Stimulated activated CD8-positive, alpha-beta memory T cell treated with anti-CD3 and anti-CD28 coated beads, Interleukin-4, amount 100 ng/mL, for 4 hours (primary cell): ENCODE data around the gene ADCY5.

ENCODE experiments used
- DNase-seq, 2 donors: peaks; one replicate each; pipeline ENCODE4 v3.0.0-alpha.2; 2020; ENCODE audit warnings: low read depth in 2 of 2, low spot score in 1 of 2

Gene ADCY5

DNA sequence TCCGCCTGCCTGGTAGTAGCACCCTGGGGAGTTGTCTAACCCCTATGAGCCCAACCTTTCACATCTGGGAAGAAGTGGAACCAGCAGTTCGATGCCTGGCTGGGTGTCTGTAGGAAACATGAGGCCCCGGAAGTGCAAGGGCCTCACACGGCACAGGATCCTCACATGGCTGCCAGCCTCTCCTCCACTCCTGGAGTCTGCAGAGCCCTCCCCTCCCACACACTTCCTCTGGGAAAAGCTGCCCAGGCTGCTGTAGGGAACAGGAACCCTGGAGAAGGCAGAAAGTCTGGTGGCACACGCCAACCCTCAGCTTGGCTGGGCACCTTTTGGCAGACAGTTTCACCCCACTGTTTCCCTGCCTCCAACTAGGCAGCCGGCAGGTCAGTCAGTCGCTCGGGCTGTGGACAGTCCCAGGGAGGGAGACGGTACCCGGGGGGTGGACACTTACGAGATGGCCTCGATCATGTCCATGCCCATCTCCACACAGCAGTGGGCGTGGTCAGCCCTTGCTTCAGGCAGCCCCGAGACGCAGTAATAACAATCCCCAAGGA, 118.4 kb downstream of the ADCY5 start:
- no peak for DNase-seq

DNA sequence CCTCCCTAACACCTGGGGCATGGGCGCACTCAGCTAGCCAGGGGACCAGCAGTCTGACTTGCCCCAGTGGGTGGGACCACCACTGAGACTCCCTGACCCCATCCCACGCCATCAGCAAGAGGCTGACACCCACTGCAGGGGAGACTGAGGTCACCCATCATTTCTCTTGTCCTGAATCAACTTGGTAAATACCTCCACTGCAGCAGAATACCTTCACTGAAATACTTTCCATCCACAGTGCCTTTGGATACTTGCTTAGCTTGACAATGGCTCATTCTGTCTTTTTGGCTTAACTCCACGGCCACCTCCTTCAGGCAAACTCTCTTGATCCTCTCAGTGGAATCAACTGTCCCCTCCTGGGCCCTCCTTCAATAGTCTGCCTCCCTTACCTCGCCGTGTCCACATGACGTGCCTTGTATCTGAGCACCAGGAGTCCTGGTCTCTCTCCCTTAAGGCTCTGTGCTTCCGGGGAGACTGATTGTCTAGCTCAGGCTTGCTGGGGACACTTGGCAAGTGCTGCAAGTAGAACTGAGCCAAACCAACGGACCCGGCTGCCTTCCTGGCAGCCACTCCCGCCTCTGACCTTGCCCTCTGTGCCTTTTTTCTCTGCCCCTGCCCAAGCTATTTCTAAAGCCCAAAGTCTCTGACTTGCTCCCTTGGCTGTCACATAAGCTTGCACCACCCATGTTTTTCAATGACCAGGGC, 119.1 kb downstream of the ADCY5 start:
- DNase-seq = no peak

DNA sequence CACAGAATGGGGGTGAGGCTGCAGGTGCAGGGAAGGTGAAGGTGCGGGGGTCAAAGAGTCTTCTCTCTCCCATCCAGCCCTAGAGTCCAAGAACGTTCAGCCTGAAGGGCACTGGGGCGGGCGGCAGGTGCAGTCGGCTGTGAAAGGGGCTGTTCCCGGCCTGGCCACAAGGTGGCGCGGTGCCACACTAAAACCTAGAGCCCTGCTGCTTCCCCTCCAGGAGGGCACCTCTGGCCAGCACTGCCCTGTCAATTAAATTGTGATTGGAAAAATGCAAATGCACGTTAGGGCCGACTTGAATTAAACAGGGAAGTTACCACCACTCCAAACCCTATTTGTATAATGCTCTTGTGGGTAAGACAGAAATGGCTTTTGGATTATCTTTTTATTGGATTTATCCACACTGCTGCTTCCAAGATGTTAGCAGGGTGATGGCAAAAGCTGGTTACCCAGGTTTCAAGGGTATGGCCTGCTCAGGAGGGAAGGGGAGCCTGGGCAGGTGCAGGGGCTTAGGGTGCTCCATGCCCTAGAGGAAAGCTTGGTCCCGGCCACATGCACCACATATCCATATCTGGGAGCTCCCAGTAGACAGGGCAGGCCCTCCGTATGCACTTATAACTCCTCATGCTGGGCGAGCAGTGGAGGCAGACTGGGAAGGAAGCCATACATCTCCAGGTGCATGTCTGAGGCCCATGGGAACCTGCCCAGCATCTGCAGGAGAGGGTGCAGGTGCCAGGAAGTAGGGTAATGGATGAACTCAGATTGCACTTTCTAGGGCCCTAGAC, 119.8 kb downstream of the ADCY5 start:
- peak; percentile 30 to 52 for DNase-seq

DNA sequence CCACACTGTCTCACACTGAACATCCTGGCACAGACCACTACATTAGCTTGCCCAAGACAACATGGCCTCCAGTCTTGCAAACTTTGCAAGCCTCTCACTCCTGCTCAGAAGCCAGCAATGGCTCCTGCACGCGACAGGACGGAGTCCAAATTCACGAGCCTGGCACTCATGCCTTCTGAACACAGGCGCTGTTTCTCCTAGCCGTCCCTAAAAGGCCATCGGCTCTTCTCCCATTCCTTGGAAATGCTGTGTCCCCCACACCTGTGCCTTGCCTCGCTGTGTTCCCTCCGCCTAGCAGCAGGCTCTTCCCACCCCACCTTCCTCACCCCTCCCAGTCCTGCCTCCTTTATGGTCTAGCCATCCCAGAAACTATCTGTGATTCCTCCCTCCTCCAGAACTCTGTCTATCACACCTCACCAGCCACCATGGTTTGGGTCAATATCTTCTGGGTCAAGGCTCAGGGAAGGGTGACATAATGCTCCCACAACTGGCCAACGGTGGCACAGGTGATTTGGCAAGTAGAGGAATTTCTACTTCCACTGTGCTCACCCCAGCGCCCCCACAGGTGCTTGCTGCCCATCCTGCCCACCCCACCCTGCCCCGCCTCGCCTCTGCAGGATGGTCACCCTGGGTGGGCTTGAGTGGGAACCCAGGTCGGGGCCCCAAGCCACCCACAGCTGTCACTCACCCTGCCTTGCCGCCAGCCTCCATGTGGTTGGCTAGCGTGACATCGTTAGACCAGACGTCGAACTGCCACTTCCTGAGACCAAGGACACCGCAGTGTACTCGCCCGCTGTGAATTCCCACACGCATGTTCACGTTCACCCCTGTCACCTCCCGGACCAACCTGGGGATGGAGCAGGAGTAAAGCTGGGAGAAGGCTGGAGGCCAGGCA, 120.7 kb downstream of the ADCY5 start:
- DNase-seq = no peak

DNA sequence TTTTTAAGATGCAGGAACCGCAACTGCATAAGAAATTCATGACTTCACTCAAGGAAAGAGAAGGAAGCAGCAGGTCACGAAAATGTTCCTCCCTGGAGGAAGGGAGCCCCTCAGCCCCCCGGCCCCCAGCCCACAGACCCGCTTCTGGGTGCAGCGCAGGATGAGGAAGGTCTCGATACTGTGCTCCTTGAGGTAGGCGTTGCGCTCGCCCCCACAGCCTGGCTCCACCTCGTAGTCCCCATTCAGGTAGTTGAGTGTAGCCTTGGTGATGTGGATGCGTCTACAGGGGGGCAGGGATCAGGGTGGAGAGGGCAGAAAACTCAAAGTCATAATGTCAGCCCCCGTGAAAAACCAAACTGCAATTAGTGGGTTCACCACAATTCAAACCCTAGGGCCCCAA, 121.4 kb downstream of the ADCY5 start:
- DNase-seq = no peak

DNA sequence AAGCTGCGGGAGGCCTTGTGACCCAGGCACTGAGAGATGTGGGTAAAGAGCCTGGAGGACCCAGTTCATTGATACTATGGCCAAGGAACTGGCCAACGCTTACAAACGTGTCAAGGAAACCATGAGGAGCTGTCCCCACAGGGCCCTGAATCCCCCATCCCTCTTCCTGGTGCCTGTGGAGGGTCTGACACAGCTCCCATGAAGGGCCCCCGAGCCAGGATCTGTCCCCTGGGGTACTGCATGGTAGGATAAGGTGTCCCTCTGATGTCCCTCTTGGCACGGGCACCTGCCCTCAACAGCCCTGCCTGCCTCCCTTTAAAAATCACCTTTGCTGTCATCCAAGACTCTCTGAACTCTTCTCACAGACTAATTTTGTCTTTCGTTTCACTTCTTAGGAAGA, 122.4 kb downstream of the ADCY5 start:
- no peak for DNase-seq

DNA sequence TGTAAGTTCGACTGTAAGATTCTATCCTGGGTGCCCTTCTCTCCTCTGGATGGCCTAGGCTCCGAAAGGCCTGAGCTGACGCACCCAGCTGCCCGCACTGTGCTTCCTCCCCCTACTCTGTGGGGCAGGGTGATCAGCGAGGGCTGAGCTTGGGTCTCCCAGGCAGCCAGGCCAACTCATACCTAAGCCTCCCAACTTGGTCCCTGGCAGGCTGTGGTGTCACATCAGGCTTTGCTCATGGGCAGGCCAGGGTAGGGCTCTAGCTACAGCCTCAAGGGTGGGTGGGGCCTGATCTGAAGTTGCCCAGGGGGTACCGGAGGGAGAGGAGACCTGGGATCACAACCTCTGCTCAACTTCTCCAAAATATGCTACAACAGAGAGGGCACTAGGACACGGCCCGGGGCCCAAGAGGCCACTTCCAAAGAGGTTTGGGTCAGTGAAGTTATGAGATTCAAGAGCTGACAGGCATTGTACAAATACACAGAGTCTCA, 123.1 kb downstream of the ADCY5 start:
- no peak for DNase-seq

DNA sequence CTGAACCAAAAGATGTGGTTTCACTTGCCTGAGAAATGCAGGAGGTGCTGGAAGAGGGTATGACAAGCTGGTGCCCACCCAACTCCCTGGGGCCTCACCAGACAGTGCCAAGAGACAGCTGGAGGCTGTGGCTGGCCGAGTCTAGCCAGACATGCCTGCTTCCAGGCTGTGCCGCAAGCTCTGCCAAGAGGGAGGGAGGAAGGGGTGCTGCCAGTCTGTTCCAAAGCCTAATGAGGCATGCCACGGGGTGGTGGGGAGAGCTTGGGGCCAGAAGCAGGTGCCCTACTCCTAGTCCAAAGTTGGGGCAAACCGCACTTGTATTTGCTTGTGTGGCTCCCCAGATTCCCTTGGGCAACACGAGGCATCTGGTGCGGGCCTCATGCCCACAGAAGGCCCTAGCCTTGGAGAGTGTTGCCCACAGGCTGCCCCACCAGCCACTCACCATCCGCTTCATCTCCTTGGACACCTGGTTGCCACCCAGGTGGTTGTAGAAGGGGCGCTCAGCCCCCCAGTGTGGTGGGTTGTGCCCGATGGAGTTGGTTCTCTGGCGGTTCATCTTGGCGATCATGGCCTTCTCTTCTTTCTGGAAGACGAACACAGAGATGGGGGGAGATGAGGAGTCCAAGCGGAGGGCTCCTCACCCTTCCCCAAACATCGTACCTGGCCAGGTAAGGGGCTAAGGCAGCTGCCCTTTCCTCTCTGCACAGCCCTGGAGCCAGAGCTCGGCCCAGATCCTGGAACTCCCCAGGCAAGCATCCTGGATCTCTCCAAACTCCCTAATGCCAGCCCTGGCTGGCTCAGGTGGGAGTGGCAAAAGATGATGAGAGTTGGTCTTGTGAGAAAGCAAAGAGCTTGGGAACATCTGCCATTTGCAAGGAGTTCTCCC, 123.8 kb downstream of the ADCY5 start:
- no peak for DNase-seq

DNA sequence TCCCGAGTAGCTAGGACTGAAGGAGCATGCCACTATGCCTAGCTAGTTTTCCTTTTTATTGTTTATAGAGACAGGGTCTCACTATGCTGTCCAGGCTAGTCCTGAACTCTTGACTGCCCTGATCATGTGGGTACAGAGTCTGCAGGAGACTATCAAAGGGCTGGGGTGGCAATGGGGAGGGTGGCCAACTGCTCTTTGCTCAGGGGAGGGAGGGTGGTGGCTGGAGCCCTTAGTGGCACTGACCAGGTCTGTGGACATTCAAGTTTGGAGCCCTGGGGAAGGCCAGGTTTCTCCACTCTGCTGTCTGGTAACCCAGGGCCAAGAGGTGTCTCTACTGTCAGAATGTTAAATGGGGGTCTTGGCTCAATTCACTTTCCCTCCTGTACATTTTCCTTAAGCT, 125.1 kb downstream of the ADCY5 start:
- DNase-seq = no peak

DNA sequence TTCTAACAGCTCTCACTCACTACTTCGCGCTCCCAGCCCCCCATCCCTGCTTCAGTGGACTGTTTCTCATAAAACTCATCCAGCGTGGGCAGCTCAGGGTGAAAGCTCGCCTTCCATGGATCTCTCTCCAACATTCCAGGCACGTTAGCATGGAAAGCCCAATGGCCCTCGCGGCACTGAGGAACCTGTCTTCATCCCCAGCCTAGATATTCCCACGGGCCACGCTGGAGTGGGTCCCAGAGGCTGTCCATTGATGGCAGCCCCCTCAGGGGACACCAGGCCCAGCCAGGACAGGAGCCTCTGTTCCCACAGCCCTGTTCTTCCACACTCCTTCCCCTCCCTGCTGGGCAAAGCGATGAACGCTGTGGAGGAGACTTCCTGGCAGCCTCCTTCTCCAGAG, 126.0 kb downstream of the ADCY5 start:
- no peak for DNase-seq

DNA sequence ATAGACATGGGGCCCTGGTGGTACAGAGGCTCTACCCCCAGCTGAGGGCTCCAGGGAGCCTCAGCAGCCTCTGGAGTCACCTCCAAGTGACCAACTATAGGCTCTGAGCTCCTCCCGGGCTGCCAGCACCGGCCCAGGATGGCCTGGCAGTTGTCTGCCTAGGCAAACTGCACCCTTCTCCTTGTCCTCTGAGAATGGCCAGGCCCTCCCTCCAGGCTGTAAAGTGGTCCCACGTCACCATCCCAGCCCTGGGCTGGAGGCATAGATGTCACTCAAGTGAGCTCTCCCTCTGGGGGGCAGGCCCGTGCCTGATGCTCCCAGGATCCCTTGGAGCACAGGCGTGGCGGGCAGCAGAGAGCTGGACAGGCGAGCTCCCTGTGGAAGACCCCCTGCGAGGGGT, 127.1 kb downstream of the ADCY5 start:
- DNase-seq = no peak

DNA sequence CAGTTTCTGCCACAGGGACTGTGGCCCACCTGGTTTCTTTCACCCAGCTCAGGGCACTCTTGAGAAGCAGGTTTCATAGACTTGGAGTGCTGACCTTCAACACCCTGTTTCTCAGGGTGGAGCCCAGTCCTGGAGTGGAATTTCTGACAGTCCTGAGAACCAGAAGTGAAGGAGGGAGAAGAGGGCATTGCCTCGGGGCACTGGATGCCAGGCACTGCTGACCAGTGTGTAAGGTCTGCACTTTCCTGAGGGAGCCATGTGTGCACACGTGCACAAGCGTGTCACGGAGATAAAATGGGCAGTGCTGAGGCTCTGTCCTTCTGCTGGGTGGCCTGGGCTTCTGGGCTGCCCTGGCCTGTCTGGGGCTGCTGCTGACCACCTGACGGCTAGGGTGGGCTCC, 128.7 kb downstream of the ADCY5 start:
- DNase-seq = no peak

DNA sequence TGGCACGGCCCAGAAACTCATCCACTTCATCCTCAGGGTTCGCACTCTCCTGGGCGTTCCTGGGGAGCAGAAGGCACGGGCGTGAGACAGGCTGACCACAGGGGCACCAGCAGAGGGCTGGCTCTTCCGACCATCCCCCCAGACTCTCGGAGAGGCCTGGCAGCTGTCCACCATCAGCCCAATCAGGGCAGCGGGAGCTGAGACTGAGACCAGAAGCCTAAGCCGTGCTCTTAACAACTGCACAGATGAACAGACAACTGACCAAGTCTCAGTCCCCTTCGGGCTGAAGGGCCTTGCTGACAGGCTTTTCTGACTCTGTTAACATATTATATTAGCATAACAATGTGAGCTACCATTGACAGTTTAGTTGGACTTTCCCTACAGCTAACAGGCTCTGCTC, 129.1 kb downstream of the ADCY5 start:
- no peak for DNase-seq

DNA sequence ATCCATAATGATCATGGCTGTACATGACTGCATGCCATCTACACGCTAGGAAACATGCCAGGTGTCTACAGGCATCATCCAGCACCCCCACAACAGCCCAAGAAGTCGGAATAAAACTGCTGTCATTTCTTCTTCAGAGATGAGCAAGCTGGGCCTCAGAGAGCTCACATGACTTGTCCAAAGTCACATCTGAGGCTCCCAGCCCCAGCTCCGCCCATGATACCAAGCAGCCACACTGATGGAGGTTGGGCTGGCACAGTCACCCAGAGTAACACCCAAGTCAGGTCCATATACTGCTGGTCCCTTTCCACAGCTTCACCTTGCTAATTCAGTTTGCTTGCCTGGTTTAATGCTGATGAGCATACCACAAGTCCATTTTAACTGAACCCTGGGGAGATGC, 130.5 kb downstream of the ADCY5 start:
- DNase-seq = no peak

DNA sequence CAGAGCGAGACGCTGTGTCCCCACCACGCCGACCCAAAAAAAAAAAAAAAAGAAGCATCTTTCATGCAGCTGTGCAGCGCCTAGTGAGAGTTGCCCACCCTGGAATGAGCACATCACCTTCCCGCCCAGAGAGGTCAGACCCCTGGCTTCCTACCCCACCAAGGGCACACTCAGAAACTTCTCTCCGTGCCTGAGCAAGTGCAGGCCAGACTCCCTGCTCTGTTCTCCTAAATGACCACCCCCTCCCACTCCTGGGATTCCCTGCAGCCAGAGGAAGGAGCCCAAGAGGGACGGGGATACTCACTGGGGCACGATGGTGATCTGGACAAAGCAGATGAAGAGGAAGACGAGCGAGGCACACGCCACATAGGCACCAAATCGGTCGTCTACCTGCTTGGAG, 131.2 kb downstream of the ADCY5 start:
- no peak for DNase-seq

DNA sequence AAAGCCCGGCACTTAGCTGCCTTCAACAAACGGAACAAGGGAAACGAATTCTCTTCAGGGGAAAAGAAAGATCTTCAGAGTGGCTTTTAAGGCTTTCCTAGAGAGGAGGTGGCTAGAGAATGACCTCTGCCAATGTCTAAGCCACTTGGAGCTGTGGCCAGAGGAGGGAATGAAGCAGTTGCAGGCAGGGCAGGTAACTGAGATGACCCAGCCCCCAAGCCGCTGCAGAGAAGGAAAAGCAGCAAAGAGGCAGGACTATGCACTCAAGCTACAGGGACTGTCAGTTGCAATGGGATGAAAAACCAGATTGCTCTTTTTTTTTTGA, 133.7 kb downstream of the ADCY5 start:
- DNase-seq = no peak

DNA sequence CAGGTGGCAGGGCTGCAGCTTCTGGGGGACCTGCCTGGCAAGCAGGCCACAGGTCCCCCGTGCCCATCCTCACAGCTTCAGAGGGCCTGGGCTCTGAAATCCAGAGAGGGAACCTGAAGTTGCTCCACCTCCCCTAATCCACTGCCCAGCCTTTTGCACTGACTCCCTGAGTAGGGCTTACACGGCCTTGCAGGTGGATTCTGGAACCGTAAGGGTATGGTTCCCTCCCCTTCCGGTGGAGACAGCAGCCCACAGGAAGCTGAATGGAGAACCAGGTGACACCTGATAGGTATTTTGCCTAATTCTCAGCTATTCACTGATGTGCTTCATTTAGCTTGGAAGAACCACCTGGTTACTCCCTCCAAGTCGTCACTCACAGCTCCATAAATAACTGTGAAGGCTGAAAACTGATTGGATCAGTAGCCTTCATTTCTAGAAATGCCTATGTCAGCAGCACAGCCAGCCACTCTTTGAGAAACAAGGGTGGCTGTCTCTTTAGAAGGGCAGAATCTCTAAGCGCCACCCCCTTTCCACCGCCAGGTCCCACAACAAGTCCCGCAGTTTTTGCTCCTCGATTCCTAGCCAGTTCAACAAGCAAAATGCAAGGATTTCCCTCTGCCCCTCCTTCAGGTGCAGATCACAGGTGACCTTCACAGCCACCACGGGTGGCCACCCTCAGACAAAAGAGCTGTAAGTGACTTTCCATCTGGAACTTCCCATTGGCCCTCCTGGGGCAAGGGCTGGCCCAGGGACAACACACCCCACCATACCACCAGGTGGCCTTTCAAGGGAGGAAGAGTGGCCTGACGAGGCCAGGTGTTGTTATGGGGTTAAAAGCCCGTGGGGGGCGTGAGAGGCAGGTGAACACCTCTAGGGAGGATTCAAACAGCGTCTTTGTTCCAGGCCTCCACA, 134.3 kb downstream of the ADCY5 start:
- no peak for DNase-seq

DNA sequence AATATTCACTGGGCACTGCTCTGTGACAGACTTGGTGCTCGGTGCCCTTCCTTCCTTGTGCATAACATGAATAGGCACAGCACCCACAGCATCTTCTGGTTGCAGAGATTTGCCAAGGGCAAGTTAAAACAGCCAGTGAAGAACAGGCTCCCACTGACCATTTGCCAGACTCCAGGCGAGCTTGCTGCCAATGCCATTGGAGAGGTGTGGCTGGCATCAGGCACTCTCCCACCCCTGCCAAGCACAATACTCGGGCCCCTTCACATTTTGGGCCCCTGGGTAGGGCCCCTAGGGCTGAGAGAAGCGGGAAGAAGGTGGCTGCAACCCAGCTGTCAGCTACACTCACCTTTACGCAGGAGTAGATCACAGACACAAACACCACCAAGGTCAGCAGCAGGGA, 135.0 kb downstream of the ADCY5 start:
- no peak for DNase-seq
